Gastrocnemius medialis (tissue), 4 donors: ENCODE results near the gene SNAP25.

Experiments
- CTCF ChIP-seq, 5 experiments: fragments of 450-650 bp in 3 of 5; fragments of 200-600 bp in 2 of 5; sonication (generic) in 2 of 5; IDR thresholded peaks in 4 of 5; conservative IDR thresholded peaks in 1 of 5; 1 replicate in 4 of 5; 2 replicates in 1 of 5; pipeline ENCODE4 v1.5.1; 2016 to 2019; ENCODE audit warnings: antibody characterized with exemption in 5 of 5, mild to moderate bottlenecking in 3 of 5, moderate library complexity in 3 of 5
- POLR2A ChIP-seq, 2 donors: fragments of 450-650 bp; IDR thresholded peaks; one replicate each; pipeline ENCODE4 v1.6.1; 2017; ENCODE audit warnings: antibody characterized with exemption in 2 of 2, mild to moderate bottlenecking in 2 of 2, moderate library complexity in 2 of 2

DNA sequence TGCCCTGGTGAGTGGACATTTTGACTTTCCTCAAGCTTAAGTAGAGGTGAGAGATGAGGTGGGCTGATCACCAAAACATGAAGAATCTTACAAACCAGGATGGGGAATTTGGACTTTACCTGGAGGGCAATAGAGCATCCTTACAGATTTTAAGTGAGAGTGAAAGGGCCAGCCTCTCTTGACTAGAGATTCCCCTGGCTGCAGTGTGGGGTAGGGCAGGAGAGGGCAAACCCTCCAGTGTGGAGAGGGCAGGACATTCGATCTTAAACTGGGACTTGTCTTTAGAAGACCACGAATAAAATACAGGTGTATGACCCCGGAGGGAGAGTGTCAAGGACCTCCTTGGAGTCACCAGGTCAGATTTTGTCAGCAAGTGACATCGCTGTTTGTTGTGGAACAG, 105.1 kb downstream of the SNAP25 start:
- no peak for TF ChIP-seq CTCF (IDR thresholded peaks at IDR 0.05 in 4 of 5, conservative IDR thresholded peaks at IDR 0.05 in 1 of 5)
- TF ChIP-seq POLR2A (IDR thresholded peaks at IDR 0.05): no peak
